Activated T-cell treated with anti-CD3 and anti-CD28 coated beads for 24 hours (primary cell): ENCODE measurements around the gene ZNF646.

Source experiments
- DNase-seq: peaks from one replicate; pipeline ENCODE4 v3.0.0-alpha.2; 2020; ENCODE audit warnings: low read depth

The ZNF646 gene

DNA sequence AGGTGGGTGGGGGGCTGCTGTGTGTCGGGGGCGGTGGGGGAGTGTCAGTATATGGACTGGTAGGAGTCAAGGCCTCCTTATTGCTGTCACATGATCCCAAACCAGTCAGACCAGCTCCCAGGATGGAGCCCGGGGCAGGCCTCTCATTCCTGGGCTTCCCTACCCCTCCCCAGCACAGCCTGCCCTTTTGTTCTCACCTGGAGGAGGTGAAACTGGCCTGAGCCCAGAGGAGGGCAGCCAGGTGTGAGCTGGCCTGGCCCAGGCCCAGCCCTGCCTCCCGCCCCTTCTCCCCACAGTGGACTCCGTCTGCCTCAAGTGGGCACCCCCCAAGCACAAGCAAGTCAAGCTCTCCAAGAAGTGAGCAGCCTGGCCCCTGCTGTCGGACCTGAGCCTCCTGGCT is 56.7 kb downstream of the ZNF646 start:
- no peak for DNase-seq

DNA sequence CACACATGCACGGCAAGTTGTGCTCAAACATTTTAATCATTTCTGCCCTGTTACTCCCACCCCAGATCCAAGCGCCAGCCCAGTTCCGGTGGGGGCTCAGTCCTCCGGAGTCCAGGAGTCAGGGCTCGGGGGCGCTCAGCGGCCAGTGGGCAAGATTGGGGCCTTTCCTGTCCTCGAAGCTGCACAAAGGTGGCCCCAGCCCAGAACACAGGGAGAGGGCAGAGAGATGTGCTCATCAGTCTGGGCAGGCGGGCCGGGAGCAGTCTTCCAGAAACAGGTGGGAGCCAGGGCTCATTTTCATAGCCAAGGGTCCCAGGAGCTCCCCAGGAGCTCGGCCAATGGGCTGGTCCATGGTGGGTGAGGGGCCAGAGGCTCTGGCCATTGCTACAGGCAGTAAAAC is 57.2 kb downstream of the ZNF646 start:
- no peak for DNase-seq

GRCh38 chr16:31131841-31132271 is 57.6 kb downstream of the ZNF646 start:
- DNase-seq: no peak

GRCh38 chr16:31132303-31132979 is 58.2 kb downstream of the ZNF646 start:
- DNase-seq: no peak

- no peak for DNase-seq
Observed at GRCh38 chr16:31133046-31133501, 58.9 kb downstream of the ZNF646 start.
